Panc1 (cell line): ENCODE measurements around the gene GALNT18.

ENCODE experiments used
- CTCF ChIP-seq: fragments of 450-650 bp; IDR thresholded peaks from 2 replicates; pipeline ENCODE4 v1.5.1; 2017; ENCODE audit warnings: mild to moderate bottlenecking
- TF ChIP-seq, protein P1 (sequence below), 2 experiments: IDR thresholded peaks; 2 replicates each; pipeline ENCODE4 v1.6.1; 2011 to 2012; ENCODE audit warnings: low read depth in 2 of 2, control low read depth in 1 of 2, low read length in 1 of 2, mild to moderate bottlenecking in 1 of 2, moderate library complexity in 1 of 2; ENCODE audit not compliant: insufficient read depth in 1 of 2

DNA sequence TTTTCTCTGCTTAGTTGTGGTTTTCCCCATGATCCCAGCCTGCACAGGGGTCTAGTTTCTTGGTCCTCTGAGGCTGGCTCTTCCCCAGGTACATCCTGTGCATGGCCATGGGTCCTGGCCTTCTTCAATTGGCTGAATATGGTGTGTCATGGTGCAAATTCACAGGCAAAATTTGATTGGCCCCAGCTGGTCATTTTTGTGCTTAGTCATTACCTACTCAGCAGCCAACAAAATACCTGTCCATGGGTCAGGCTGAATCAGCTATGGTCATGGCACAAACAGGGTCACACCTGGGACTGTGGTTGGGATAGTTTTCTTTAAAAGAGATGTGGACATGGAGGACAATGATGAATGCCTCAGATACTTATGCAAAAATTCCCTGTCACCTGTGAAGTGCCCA, 354.5 kb downstream of the GALNT18 start:
- no peak for TF ChIP-seq CTCF
- TF ChIP-seq, protein P1, sequence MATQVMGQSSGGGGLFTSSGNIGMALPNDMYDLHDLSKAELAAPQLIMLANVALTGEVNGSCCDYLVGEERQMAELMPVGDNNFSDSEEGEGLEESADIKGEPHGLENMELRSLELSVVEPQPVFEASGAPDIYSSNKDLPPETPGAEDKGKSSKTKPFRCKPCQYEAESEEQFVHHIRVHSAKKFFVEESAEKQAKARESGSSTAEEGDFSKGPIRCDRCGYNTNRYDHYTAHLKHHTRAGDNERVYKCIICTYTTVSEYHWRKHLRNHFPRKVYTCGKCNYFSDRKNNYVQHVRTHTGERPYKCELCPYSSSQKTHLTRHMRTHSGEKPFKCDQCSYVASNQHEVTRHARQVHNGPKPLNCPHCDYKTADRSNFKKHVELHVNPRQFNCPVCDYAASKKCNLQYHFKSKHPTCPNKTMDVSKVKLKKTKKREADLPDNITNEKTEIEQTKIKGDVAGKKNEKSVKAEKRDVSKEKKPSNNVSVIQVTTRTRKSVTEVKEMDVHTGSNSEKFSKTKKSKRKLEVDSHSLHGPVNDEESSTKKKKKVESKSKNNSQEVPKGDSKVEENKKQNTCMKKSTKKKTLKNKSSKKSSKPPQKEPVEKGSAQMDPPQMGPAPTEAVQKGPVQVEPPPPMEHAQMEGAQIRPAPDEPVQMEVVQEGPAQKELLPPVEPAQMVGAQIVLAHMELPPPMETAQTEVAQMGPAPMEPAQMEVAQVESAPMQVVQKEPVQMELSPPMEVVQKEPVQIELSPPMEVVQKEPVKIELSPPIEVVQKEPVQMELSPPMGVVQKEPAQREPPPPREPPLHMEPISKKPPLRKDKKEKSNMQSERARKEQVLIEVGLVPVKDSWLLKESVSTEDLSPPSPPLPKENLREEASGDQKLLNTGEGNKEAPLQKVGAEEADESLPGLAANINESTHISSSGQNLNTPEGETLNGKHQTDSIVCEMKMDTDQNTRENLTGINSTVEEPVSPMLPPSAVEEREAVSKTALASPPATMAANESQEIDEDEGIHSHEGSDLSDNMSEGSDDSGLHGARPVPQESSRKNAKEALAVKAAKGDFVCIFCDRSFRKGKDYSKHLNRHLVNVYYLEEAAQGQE (IDR thresholded peaks at IDR 0.05; ENCODE audit: insufficient read depth in 1 of 2, low read depth in 2 of 2, low read length in 1 of 2): no peak
